Glomerular visceral epithelial cell (primary cell): ENCODE data around the gene ROCK2.
"Not testable (repeated sequence)": the region's sequence is repeated elsewhere in the genome, so short reads cannot be mapped to it uniquely, and the experiment has no call there.

Experiments used
- DNase-seq: peaks from one replicate; pipeline ENCODE4 v3.0.0-alpha.2; 2016; ENCODE audit errors: extremely low spot score

Gene ROCK2

DNA sequence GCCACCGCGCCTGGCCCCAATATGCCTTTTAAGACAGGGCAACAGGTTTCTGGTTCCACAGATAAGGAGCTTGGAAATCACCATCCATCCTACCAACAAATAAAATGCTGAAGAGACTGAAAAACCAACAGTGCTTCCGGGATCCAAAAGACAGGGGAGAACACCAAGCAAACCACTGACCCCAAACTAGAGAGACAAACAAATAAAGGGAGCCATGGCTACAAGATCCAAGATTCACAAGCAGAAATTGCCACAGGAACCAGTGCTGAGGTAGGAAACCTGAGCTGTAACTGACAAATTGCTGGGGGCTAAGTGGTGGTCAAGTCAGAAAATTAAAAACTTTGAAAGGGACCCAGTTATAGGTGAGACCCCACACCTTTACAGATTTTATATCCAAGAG is 76.5 kb downstream of the ROCK2 start:
- no peak for DNase-seq

DNA sequence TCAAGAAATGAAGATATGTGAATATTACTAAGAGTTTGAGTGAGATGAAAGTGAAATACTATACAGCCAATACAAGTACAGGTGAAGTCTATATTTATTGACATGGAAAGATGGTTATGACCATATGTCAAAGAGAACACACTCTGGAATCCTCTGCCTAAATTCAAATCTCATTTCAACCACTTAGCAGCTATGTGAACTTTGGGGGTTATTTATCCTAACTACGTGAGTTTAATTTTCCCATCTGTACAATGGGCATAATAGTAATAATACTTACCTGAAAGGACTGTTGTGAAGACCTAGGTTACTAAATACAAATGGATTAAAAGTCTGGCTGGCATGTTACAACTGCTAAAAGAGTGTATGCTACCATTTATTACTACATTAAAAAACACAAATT is 79.6 kb downstream of the ROCK2 start:
- no peak for DNase-seq

DNA sequence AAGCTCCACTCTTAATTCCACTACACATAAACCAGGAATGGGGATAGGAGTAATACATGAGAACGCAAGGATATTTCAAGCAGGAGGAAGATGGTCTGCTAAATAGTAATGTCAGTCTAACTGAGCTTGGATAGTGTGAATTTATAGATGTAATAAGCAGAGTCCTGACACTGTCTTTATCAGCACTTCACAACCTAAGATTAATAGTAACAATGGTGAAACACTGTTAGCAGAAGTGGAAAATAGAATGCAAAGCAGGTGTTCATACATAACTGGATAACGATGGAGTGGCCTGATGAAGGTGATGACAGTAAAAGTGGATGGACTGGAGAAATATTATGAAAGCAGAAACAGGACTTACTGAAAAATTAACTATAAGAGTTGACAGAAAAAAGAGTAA is 80.4 kb downstream of the ROCK2 start:
- DNase-seq, result no peak

DNA sequence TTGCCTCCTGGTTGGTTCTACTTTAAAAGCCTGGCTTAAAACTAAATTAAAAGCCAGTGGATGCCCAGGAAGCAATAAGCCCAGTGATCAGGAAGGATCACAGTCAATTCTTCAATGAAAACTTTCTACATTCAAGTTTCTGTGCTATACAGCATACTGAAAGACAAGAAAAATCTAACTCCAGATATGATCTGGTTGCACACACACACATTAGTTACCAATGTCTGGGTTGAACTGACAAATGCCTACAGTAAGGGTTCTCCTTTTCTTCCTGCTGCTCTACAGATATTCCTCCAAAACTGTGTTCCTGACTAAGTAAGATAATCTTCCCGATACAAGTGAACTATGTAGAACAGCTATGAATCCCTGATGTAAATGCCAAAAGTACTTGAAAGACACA is 81.3 kb downstream of the ROCK2 start:
- no peak for DNase-seq

DNA sequence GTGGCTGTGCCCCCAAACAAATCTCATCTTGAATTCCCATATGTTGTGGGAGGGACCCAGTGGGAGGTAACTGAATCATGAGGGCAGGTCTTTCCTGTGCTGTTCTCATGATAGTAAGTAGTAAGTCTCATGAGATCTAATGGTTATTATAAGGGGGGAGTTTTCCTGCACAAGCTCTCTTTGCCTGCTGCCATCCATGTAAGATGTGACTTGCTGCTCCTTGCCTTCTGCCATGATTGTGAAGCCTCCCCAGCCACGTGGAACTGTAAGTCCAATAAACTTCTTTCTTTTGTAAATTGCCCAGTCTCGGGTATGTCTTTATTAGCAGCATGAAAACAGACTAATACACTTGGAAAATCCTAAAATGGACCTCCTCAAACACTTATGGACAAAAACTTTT is 82.0 kb downstream of the ROCK2 start:
- DNase-seq, result not testable (repeated sequence)

DNA sequence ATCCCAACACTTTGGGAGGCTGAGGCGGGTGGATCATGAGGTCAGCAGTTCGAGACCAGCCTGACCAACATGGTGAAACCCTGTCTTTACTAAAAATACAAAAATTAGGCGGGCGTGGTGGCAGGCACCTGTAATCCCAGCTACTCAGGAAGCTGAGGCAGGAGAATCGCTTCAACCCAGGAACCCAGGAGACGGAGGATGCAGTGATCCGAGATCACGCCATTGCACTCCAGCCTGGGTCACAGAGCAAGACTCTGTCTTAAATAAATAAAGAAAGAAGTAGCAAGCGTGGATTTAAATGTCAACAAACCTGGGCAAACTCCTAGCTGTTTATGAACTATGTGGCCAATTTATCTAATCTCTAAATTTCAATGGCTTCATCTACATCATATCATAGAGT is 82.9 kb downstream of the ROCK2 start:
- DNase-seq, result not testable (repeated sequence)

DNA sequence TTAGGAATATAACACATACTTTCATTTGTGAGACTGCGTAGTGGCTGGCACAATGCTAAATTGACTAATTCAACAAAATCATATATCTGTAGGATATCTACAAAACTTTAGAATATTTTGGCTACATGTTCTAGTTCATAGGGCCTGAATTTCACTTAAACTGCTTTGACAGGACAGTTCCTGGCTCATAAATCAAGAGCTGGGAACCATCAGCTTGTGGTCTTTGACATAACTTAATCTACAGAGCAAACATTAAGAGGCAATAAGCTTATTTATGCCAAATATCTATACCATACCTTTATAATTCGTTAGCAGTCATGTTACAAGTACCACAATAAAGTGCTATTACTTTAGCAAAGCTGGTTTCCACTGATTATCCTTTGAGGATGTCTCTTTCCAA is 83.5 kb downstream of the ROCK2 start:
- DNase-seq, result no peak

DNA sequence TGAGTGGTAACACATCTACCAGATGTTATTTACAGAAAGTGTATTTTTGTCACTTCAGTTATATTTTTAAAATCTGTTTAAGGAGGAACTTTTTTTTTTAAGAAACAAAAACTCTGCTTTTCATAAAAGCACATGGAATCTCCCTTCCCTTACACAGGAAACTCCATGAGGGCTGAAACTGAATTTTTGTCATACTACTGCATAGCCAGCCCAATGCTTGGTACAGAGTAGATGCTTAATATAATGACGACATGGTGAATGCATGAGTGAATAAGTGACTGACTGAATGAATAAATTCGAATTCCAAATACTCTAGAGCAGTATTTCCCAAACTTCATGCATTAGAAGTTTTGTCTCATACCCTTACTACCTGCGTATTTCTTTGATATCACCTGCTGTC is 86.5 kb downstream of the ROCK2 start:
- no peak for DNase-seq

DNA sequence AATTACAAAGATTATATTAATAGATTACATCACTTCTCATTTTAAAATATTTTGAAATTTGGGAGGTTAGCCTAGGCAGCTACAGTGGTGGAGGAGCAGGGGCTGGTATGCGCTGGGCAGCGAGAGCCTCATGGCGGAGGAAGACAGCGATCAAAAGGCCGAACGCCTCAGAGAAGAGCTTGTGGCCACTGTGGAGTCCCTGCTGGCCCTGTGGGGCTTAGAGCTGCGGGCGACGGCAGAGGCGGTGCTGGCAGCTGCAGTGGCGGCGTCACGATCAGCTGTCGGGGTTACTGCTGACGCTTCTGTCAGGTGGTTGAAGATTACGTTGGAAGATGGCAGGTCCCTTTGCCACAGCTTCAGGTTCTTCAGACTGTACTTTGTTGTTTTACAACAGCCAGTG is 87.4 kb downstream of the ROCK2 start:
- no peak for DNase-seq

DNA sequence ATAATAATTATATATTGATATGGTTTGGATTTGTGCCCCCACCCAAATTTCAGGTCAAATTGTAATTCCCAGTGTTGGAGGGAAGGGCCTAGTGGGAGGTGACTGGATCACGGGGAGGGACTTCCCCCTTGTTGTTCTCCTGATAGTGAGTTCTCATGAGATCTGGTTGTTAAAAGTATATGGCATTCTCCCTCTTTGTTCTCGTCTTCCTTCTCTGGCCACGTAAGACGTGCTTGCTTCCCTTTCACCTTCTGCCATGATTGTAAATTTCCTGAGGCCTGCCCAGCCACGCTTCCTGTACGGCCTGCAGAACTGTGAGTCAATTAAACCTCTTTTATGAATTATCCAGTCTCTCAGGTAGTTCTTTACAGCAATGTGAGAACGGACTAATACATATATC is 88.3 kb downstream of the ROCK2 start:
- DNase-seq, result no peak

DNA sequence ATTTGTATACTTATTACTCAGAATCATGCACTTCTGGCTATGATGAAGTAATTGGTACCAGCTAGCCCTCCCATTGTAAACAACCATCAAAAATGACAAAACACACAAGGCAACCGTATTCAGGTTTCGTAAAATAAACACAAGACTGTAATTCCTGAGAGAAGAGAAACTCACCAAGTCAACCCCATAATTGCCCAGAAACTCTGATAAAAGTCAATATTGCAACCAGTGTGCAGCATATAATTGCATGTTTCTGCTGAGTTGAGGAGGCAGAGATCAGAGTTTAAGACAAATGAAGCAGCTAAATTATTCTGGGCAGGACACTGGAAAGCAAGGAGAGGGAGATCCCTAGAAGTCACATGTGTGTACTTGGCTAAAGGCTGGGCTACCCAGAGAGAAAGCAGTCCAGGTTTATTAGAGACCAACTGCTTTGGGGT is 90.3 kb downstream of the ROCK2 start:
- DNase-seq, result no peak

DNA sequence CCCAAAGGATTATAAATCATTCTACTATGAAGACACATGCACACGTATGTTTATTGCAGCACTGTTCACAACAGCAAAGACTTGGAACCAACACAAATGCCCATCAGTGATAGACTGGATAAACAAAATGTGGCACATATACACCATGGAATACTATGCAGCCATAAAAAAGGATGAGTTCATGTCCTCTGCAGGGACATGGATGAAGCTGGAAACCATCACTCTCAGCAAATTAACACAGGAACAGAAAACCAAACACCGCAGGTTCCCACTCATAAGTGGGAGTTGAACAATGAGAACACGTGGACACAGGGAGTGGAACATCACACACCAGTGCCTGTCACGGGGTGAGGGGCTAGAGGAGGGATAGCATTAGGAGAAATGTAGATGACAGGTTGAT is 92.0 kb downstream of the ROCK2 start:
- DNase-seq, result not testable (repeated sequence)

DNA sequence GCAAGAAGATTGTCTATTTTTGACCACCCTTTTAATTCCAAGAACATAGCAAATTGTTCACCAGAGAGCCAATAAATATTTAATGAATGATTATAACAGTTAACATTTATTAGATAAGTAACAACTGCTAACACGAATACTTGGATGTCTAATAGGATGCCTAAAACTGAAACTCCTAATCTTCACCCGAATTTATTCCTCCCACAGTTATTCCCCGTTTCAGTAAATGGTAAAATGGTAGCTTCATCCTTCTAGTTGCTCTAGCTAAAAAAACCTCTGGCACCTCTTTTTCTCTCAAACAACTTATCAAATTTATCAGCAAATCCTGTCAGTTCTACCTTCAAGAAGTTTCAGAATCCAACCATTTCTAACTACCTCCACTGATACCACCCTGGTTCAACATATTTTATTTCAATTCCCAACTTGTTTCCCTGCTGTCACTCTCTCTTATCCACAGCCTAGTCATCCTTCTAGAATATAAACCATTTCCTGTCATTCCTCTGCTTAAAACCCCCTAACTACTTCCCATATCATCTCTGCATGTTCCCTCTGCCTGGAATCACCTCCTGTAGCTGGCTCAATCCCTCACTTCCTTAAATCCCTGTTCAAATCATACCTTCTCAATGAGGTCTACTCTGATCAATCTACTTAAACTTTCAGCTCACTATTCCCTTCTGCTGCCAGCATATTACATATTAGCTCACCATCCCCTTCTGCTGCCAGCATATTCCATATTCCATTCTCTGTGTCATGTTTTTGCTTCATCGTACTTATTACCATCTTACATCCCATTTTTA is 93.8 kb downstream of the ROCK2 start:
- DNase-seq, result no peak

DNA sequence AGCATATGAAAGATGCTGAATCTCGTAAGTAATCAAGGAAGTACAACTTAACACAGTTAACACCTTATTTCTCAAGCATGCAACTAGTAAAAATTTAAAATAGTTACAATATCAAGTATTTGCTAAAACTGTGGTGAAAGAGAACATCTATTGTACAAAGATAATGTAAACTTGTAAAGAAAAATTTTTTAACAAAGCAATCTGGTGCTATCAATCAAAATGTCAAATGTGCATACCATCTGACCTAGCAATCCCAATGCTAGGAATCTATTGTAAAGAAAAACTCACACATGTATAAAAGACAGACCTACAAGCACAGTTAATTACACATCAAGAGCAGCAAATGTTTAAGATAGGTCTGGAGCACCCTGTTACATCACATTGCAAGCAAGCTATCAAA is 99.1 kb downstream of the ROCK2 start:
- no peak for DNase-seq

DNA sequence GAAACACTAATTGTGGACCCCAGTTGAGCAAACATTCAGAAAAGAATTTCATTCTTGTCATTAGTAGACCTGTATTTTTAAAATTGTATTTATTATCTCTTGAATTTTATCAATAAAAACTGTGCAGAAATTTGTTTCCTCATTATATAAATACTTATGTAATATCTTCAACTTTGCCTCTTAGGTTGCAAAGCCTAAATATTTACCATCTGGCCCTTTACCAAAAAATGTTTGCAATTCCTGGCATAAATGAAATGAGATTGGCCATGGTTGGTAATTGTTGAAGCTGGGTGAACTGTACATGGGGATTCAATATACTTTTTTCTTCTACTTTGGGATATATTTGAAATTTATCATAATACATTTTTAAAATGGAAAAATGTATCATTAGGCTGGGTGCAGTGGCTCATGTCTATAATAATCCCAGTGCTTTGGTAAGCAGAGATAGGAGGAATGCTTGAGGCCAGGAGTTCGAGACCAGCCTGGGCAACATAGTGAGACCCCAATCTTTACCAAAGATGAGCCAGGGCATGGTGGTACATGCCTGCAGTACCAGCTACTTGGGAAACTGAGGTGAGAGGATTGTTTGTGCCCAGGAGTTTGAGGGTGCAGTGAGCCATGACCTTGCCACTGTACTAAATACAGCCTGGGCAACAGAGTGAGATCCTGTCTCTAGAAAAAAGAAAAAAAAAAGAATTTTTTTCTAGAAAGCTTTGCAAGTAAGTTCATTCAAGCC is 100.2 kb downstream of the ROCK2 start:
- no peak for DNase-seq

DNA sequence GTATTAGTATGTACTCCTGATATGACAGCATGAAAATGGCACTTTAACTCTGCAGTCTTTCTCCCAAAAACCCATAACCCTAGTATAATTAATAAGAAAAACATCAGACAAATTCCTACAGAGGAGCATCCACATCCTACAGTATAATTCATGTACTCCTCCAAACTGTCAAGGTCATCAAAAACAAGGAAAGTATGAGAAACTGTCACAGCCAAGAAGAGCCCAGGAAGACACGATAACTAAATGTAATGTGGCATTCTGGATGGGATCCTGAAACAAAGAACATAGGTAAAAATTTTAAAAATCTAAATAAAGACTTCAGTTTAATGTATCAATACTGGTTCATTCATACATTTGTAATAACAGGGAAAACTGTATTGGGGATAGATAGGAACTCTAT is 100.9 kb downstream of the ROCK2 start:
- no peak for DNase-seq

DNA sequence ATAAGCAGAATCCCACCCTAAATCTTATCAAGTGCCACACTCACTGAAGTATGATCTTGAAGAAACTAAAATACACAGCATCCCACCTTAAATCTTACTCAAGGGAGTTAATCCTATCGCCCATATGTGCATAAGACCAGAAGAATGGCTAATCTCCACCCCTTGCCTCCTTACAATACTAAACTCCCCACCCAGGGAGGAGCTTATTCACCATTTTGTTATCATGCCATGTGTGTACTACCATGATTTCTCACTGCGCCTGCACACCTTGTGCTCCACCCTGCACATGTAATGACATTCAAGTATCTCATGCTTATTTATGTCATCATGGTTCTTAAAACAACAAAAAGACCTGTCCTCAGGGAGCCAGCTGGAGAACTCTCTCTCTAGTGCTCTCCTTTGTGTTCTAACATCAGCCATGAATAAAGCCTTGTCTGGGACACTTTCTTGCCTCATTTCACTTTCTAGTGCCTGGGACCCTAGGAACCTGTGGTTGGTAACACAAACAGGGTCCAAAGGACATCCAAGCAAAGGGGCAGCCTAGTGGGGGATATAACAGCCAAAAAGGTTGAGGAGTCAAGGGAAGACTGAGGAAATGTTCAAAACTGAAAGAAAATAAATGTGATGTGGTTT is 101.8 kb downstream of the ROCK2 start:
- DNase-seq, result no peak

DNA sequence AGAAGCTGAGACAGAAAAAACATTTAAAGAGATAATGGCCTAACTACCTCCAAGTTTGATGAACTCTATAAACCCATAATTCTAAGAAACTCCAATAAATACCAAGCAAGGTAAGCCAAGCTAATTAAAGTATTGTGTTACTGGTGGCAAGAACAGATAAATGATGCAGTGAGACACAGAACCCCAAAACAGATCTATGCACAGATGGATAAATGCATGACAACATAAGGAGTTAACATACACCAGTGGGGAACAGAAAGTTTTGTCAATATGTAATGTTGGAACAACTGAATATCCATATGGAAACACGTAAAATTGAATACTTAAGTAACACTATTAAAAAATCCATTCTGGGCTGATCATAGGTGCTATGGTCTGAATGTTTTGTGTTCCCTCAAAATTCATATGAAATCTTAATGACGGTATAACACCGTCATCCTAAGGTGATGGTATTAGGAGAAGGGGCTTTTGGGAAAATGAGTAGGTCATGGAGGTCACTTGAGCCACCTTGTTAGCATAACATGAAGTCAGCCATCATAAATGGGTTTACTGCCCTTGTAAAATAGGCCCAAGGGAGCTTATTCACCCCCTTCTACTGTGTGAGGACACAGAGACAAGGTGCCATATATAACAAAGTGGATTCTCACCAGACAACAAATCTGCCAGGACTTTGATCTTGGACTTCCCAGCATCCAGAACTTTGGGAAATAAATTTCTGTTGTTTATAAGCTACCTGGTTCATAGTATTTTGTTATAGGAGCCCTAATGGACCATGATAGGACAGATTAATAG is 102.8 kb downstream of the ROCK2 start:
- DNase-seq, result no peak

DNA sequence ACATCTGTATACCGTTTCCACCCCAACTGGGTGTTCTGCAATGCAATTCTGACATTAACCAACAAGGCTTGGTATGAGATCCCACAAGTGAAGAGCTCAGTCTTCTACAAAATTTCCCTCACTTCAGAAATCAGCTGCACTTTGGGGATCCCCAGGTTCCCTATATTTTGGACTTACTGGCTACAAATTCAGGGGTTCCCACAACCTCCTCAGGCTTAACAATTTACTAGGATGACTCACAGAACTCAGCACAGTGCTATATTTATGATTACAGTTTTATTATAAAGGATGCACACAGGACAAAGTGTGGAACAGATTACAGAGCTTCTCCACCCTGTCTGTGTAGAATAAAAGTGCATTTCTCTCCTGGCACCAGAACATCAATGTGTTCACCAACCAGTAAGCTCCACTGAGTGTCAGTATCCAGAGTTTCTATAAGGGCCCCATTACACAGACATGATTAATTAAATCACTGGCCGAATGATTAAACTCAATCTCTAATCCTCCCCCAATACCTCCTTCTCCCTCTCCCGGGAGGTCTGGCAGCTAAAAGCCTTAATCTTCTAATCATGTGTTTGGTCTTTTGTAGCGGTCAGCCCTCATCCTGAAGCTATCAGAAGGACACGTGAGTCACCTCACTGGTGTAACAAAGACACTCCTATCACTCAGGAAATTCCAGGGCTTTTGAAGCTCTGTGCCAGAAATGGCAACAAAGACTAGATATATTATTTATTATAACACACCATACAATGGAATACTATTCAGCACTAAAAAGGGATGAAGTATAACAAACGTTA is 104.6 kb downstream of the ROCK2 start:
- DNase-seq, result peak; percentile 9

DNA sequence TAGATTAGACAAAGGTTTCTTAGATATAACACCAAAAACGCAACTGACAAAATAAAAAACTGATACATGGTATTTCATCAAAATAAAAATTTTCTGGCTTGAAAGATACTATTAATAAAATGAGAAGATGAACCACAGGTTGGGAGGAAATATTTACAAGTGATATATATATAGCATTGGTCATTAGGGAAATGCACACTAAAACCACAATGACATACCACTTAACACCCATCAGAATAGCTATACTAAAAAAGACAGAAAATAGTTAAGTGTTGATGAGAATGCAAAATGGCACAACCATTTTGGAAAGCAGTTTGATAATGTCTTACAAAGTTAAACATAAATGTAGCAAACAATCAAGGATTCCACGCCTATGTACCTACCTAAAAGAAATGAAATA is 105.3 kb downstream of the ROCK2 start:
- no peak for DNase-seq

DNA sequence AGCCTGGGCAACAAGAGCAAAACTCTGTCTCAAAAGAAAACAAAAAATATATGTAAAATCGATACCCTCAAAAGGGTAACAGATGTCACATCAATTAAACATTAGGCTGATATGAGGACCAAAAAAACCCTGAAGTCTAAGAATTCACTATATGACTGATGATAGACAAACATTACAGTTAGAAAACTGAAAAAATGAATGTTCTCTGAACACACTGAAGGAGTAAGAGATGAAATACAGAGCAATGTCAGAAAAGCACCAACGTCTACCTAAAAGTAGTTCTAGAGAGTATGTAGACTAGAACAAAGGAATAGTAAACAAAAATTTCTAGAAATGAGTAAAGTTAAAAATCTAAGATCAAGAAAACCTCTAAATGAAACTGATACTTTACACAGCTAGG is 107.3 kb downstream of the ROCK2 start:
- DNase-seq, result no peak
